Heart left ventricle (tissue), 13 donors: Measurements from ENCODE around the gene ASPSCR1.

ENCODE experiments used
- CTCF ChIP-seq, 12 donors: fragments of 200-600 bp; sonication (generic) in 4 of 12; IDR thresholded peaks; one replicate each; pipeline versions ENCODE4 v1.5.0 to v1.8.0; 2018 to 2022; ENCODE audit warnings: antibody characterized with exemption in 12 of 12, mild to moderate bottlenecking in 5 of 12
- POLR2A ChIP-seq, 2 donors: fragments of 450-650 bp; IDR thresholded peaks; one replicate each; pipeline ENCODE4 v1.6.1; 2017; ENCODE audit warnings: antibody characterized with exemption in 2 of 2, mild to moderate bottlenecking in 2 of 2, moderate library complexity in 2 of 2
- donor health status: ischemic (EF 13 %, LVEDD 7.1; RV severe dilation, severe dysfunction).
- donor health status: DM: no; HTN: yes; CAD: no.
- donor health status: DM: no; HTN: no; CAD: no.
- donor health status: ischemic (EF 25% LVEDD 6.9; RV normal size, moderate dysfunction).
- donor health status: ischemic (EF 25% LVEDD 5.7; RV mildly dilated, moderate dysfunction).
- donor health status: ischemic (EF 35%, LVEDD 5.7; RV mildly dilated, moderate dysfunction).
- donor health status: nonischemic (EF 11% LVEDD 7.7; RV severe dilation, severe dysfunction).
- donor health status: DM: yes; HTN: yes; CAD: no.
- donor health status: PGD.
- donor health status: ischemic (EF 29% LVEDD 5.4; RV normal size, mild dysfunction).
- donor health status: nonischemic (EF 23%, LVEDD 6.1; RV moderate dilation, normal function).

GRCh38 chr17:81961521-81962498, 15.6 kb upstream of the ASPSCR1 start:
- no peak for TF ChIP-seq CTCF (IDR thresholded peaks at IDR 0.05)
- TF ChIP-seq POLR2A (IDR thresholded peaks at IDR 0.05), result no peak
